HepG2 (cell line): ENCODE data around the gene PRR35. TPM values are rescaled to one million over a fixed set of nuclear protein-coding genes. Genes with fewer than 3 reads are reported as not detected.
A peak's percentile ranks its signal among the peaks of the same experiment; 100 is the strongest.

Experiments
- AGO2 ChIP-seq: fragments of 200-400 bp; formaldehyde crosslinking; optimal IDR thresholded peaks from 2 replicates; pipeline ENCODE3; 2017; ENCODE audit warnings: mild to moderate bottlenecking, low read depth, low read length, moderate library complexity
- ATRX ChIP-seq: sonication (generic); formaldehyde crosslinking; IDR thresholded peaks from 2 replicates; pipeline ENCODE4 v1.4.0; 2020; ENCODE audit warnings: missing genetic modification reagents, borderline replicate concordance
- DNMT1 ChIP-seq: sonication (generic); formaldehyde crosslinking; IDR thresholded peaks from 2 replicates; pipeline ENCODE4 v1.5.1; 2020; ENCODE audit warnings: mild to moderate bottlenecking, missing genetic modification reagents
- FOXM1 ChIP-seq: sonication (generic); formaldehyde crosslinking; IDR thresholded peaks from 2 replicates; pipeline ENCODE4 v1.5.0; 2020; ENCODE audit warnings: missing genetic modification reagents
- HBP1 ChIP-seq: IDR thresholded peaks from 2 replicates; pipeline ENCODE4 v1.6.1; 2016; ENCODE audit warnings: low read depth, control low read depth
- HIC2 ChIP-seq: sonication (generic); formaldehyde crosslinking; IDR thresholded peaks from 2 replicates; pipeline ENCODE4 v1.9.0; 2022; ENCODE audit warnings: low read depth, missing genetic modification reagents
- HNRNPUL1 ChIP-seq: fragments of 200-400 bp; formaldehyde crosslinking; IDR thresholded peaks from 2 replicates; pipeline ENCODE4 v1.6.1; 2017; ENCODE audit warnings: low read depth, mild to moderate bottlenecking, low read length, moderate library complexity
- KDM4B ChIP-seq: sonication (generic); formaldehyde crosslinking; IDR thresholded peaks from 2 replicates; pipeline ENCODE4 v1.4.0; 2020; ENCODE audit warnings: missing genetic modification reagents
- MTERF4 ChIP-seq: sonication (generic); formaldehyde crosslinking; IDR thresholded peaks from 2 replicates; pipeline ENCODE4 v1.8.0; 2023; ENCODE audit warnings: mild to moderate bottlenecking, missing genetic modification reagents
- PRMT3 ChIP-seq: sonication (generic); formaldehyde crosslinking; IDR thresholded peaks from 2 replicates; pipeline ENCODE4 v1.8.1; 2022; ENCODE audit warnings: low read depth, mild to moderate bottlenecking, moderate library complexity, missing genetic modification reagents, borderline replicate concordance
- RAD21 ChIP-seq: fragments of 450-650 bp; formaldehyde crosslinking; IDR thresholded peaks from 2 replicates; pipeline ENCODE4 v1.5.0; 2020; ENCODE audit warnings: mild to moderate bottlenecking
- RARA ChIP-seq: IDR thresholded peaks from 2 replicates; pipeline ENCODE4 v1.6.1; 2016; ENCODE audit warnings: missing genetic modification reagents, missing compliant biosample characterization
- RBAK ChIP-seq: sonication (generic); formaldehyde crosslinking; IDR thresholded peaks from 2 replicates; pipeline ENCODE4 v1.5.1; 2020; ENCODE audit warnings: mild to moderate bottlenecking, missing genetic modification reagents
- SMAD1 ChIP-seq: sonication (generic); formaldehyde crosslinking; IDR thresholded peaks from 2 replicates; pipeline ENCODE4 v1.4.0; 2020; ENCODE audit warnings: missing genetic modification reagents, low read depth, mild to moderate bottlenecking, borderline replicate concordance
- ZBTB7A ChIP-seq: sonication (generic); formaldehyde crosslinking; IDR thresholded peaks from 2 replicates; pipeline ENCODE4 v1.8.0; 2022; ENCODE audit warnings: mild to moderate bottlenecking, missing genetic modification reagents
- ZFP36L1 ChIP-seq: sonication (generic); formaldehyde crosslinking; IDR thresholded peaks from 2 replicates; pipeline ENCODE4 v1.8.0; 2022; ENCODE audit warnings: mild to moderate bottlenecking, missing genetic modification reagents, moderate library complexity
- ZNF12 ChIP-seq: sonication (generic); formaldehyde crosslinking; IDR thresholded peaks from 2 replicates; pipeline ENCODE4 v1.5.0; 2020; ENCODE audit warnings: missing genetic modification reagents
- ZNF224 ChIP-seq: sonication (generic); formaldehyde crosslinking; IDR thresholded peaks from 2 replicates; pipeline ENCODE4 v1.5.0; 2020; ENCODE audit warnings: mild to moderate bottlenecking, missing genetic modification reagents
- ZNF232 ChIP-seq: sonication (generic); formaldehyde crosslinking; IDR thresholded peaks from 2 replicates; pipeline ENCODE4 v1.4.0; 2020; ENCODE audit warnings: missing genetic modification reagents, borderline replicate concordance
- ZNF460 ChIP-seq: sonication (generic); formaldehyde crosslinking; IDR thresholded peaks from 2 replicates; pipeline ENCODE4 v1.5.1; 2020; ENCODE audit warnings: missing genetic modification reagents, mild to moderate bottlenecking, borderline replicate concordance
- ZNF513 ChIP-seq: sonication (generic); formaldehyde crosslinking; conservative IDR thresholded peaks from 2 replicates; pipeline ENCODE4 v1.5.0; 2020; ENCODE audit warnings: missing genetic modification reagents
- ZNF557 ChIP-seq: sonication (generic); formaldehyde crosslinking; IDR thresholded peaks from 2 replicates; pipeline ENCODE4 v1.4.0; 2020; ENCODE audit warnings: missing genetic modification reagents
- ZNF564 ChIP-seq: sonication (generic); formaldehyde crosslinking; IDR thresholded peaks from 2 replicates; pipeline ENCODE4 v1.8.1; 2023; ENCODE audit warnings: mild to moderate bottlenecking, missing genetic modification reagents
- polyA plus RNA-seq, 8 experiments: library from polyadenylated mRNA; depleted of rRNA in 3 of 8; stranded (reverse) in 7 of 8; unstranded in 1 of 8; fragments of >200 nt; fragmentation: Illumina TruSeq in 4 of 8; extraction: Trizol in 4 of 8; gene quantifications; 2 replicates each; pipeline versions ENCODE4 v1.2.1 to v1.2.3, GENCODE V29; 2011 to 2016; ENCODE audit warnings: low read depth in 4 of 8, missing spikeins in 1 of 8, mixed read lengths in 1 of 8; ENCODE audit not compliant: insufficient read depth in 1 of 8
- total RNA-seq, 5 experiments: library from RNA; depleted of rRNA; stranded (reverse); fragments of >200 nt; fragmentation: Illumina TruSeq; extraction: Trizol; gene quantifications; 2 replicates each; pipeline ENCODE4 v1.2.3, GENCODE V29; 2016; ENCODE audit warnings: low read depth in 1 of 5

PRR35 gene
- total and polyA plus RNA-seq, 2 of the 13 experiments (the other 11 are each of a cell fraction or from before 2014, with no cell fraction given): 0.07 to 0.16 TPM

GRCh38 chr16:528111-529011 lies 31.8 kb upstream of the PRR35 start (continued):
- TF ChIP-seq ZNF232 (CRISPR knock-in tag): no peak
- 0 out of 2 replicates have a peak, but pooled peaks have one; percentile 23 for TF ChIP-seq ZBTB7A
- no peak for TF ChIP-seq ZNF564
- TF ChIP-seq DNMT1 (CRISPR knock-in tag): no peak
- TF ChIP-seq HIC2: peak; percentile 50; the same call in 1 of the 2 replicates
- no peak for TF ChIP-seq HNRNPUL1
- no peak for TF ChIP-seq FOXM1
- 0 out of 2 replicates have a peak, but pooled peaks have one; percentile 30 for TF ChIP-seq ZFP36L1 (CRISPR knock-in tag)
- no peak for TF ChIP-seq ZNF460 (CRISPR knock-in tag)
- no peak for TF ChIP-seq ZNF513
- TF ChIP-seq ATRX (CRISPR knock-in tag): no peak
- no peak for TF ChIP-seq RBAK (CRISPR knock-in tag)
- TF ChIP-seq KDM4B (CRISPR knock-in tag): no peak
- no peak for TF ChIP-seq PRMT3
- TF ChIP-seq SMAD1 (CRISPR knock-in tag): no peak
- no peak for TF ChIP-seq ZNF557 (CRISPR knock-in tag)
- TF ChIP-seq AGO2: peak; percentile 79
- TF ChIP-seq ZNF12 (CRISPR knock-in tag): no peak
- TF ChIP-seq ZNF224: 0 out of 2 replicates have a peak, but pooled peaks have one; percentile 46
- TF ChIP-seq MTERF4 (CRISPR knock-in tag): no peak
- TF ChIP-seq RARA (CRISPR knock-in tag): 0 out of 2 replicates have a peak, but pooled peaks have one; percentile 12
- TF ChIP-seq RAD21 (CRISPR knock-in tag): peak; percentile 16; the same call in 1 of the 2 replicates
- TF ChIP-seq HBP1 (CRISPR knock-in tag): 0 out of 2 replicates have a peak, but pooled peaks have one; percentile 37
